Brain pericyte (primary cell): ENCODE results near the gene SCYGR7.
"Not testable (repeated sequence)": the region's sequence is repeated elsewhere in the genome, so short reads cannot be mapped to it uniquely, and the experiment has no call there.

Experiments used
- DNase-seq: peaks from one replicate; pipeline ENCODE4 v3.0.0-alpha.2; 2012; ENCODE audit warnings: low read depth, low spot score

SCYGR7 gene, protein sequence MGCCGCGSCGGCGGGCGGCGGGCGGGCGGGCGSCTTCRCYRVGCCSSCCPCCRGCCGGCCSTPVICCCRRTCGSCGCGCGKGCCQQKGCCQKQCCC

DNA sequence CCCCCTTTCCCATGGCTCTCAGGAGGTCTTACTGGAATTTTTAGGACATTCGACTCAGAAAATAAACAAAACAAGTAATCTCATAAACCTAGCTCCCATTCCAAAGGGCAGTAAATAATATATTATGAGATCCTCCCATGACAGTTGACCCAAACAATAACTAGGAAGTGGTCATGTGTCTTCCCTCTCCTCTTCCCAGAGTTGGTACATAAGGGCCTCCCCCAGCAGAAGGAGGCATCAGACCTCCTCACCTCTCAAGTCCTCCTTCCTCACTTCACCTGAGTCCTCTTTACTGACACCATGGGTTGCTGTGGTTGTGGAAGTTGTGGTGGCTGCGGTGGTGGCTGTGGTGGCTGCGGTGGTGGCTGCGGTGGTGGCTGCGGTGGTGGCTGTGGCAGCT lies at the start of gene SCYGR7:
SCYGR7 (plus strand) TSS at position 301 of the 400 bp plus-strand sequence; CDS start at position 301, 0 bp downstream.
- DNase-seq: no peak

DNA sequence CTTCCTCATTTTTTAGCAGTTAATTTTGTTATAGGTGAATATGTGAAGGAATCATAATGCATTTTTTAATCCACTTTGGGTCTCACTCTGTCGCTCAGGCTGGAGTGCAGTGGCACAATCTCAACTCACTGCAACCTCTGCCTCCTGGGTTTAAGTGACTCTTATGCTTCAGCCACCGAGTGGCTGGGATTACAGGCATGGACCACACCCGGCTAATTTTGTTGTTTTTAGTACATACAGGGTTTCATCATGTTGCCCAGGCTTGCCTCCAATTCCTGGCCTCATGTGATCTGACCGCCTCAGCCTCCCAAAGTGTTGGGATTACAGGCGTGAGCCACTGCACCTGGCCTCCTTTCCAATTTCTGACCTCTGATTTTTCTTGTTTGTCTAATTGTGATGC lies 43.9 kb upstream of the SCYGR7 start:
- no peak for DNase-seq

DNA sequence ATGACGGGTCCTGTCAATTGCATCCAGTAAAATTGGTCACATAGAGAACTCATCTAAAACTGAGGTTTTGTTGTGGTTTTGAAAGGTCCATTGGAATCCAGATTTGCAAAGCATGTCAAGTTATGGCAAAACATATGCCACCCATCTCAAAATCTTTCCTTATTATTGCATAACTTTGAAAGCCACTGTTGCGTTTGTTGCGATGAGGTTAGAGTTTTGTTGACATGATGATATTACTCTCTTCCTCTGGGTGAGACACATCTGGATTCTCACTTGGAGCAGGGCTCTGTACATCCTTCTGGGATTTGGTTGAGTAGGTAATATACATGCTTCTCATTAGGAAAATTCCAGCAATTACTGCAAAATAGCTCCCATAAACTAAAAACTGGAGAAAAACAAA lies 40.9 kb upstream of the SCYGR7 start:
- no peak for DNase-seq

DNA sequence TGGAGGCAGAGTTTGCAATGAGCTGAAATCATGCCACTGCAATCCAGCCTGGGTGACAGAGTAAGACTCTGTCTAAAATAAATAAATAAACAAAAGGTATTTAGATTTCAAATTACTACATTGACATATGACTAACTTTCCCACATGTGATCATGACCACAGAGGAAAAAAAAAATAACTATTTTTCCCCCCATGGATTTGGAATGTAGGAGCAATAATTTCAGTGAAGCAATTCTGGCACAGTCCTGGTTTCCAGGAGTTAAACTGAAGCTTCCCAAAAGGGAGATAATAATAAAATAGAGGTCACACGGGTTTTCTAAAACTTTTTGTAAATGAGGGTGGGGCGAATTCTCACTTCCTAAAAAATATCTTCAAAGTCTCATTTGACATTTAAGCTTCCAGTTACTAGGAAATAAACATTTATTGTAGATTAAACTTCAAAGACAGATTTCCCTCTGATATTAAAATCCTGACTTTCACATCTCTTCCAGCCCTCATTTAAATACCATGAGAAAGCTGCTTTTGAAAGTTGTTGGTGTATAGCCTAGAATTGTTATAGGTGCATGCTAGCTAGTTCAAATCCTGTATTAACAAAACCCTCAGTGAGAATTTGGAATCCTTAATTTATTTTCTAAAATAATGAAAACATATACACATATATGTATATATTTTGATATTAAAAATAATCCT lies 31.0 kb upstream of the SCYGR7 start:
- DNase-seq: no peak

DNA sequence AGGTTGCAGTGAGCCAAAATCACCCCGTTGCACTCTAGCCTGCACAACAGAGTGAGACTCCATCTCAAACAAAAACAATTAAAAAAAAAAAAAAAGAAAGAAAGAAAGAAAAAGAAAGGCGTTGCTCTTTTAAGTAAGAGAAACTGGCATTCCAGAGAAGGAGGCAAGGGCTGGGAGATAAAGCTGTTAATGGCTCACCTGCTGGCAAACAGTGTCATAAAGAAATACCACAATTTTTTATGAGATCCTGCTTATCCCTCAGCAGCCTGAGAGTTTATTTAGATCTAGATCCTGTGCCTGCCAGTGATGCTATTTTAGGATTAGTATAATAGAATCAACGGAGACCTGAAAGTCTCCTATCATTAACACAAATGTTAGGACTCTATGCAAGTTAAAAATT lies 26.6 kb upstream of the SCYGR7 start:
- no peak for DNase-seq

DNA sequence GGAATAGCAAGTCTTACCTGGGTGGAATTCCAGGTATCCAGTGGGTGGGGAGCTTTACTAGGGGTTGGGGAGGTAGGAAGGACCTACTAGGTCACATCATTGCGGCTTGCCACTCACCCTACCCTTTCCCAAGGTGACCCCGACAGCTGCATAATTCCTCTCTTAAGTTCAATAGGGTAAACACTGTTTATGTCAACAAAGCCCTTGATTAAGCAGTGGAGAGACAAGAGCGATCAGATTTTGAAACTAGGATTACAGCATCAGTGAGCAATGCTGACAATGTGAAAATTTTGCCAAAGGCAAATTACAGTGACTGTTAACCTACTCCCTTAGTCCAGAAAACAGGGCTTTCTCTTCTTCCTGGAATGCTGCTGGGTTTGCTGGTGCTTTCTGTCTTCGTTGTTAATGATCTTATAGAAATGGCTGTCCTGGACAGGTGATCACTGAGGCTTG lies 24.8 kb upstream of the SCYGR7 start:
- no peak for DNase-seq

DNA sequence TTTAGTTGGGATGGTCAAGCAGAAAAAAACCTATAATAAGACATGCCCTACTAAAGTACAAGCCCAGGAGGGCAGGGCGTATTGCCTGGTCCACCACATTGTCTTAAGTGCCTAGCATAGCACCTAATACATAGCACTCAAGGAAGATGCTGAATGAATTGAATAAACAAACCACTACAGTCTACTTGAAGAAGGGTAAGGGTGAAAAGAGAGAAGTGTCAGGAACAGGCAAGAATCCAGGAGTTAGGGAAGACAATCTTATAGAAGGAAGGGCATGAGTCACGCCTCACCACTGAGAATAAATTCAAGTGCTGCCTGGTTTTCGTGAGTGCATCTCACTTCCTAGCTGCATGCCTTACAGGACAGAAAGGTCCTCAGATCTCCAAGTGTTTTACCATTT lies 24.2 kb upstream of the SCYGR7 start:
- DNase-seq: no peak

DNA sequence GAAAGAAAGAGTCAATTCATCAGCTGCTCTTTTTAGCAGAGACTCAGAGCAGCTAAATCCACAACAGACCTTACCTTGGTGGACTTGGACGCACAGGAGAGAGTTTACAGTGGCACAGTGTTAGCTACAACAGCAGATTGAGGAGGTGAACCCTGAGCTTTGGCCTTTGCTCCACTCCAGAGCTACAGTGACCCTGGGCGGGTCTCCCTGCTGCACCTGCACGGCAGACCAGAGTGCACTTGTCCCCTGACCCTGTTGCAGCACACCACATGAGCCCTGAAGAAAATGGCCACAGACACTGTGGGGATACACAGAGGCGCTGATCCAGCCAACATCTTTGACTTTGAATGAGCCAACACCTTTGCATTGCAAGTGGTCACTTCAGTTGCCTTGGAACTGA lies 21.3 kb upstream of the SCYGR7 start:
- no peak for DNase-seq

DNA sequence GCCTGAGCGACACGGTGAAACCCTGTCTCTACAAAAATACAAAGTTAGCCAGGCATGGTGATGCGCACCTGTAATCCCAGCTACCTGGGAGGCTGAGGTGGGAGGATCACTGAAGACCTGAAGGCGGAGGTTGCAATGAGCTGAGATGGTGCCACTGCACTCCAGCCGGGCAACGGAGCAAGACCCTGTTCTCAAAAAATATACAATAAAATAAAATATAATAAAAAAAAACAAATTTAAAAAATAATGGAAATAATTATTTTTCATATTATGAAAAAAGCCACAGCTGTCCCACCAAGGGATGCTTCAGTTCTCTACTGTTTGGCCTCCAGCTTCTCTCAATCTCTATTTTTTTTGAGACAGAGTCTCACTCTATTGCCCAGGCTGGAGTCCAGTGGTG lies 20.7 kb upstream of the SCYGR7 start:
- DNase-seq: no peak

DNA sequence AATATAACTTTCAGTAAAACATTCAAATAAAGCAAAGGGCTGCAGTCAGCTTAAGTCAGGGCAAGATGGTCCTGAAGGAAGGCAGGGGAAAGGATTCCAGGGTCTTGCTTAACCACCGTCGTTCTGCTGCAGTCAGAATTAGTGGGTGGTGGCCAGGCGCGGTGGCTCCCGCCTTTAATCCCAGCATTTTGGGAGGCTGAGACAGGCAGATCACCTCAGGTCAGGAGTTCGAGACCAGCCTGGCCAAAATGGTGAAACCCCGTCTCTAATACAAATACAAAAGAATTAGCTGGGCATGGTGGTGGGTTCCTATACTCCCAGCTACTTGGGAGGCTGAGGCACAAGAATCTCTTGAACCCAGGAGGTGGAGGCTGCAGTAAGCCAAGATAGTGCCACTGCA lies 17.1 kb upstream of the SCYGR7 start:
- no peak for DNase-seq

DNA sequence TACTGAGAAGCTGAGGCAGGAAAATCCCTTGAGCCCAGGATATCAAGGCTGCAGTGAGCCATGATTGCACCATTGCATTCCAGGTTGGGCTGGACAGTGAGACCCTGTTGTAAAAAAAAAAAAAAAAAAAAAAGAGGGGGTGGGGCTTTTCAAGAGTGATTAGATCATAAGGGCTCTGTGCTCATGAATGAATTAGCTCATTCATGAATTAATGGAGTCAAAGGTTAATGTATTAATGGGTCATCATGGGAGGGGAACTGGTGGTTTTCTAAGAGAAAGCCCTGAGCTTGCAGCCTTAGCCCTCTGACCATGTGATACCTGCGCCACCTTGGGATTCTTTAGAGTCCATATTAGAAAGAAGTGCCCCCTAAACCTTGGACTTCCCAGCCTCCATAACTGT lies 14.8 kb upstream of the SCYGR7 start:
- DNase-seq: no peak

DNA sequence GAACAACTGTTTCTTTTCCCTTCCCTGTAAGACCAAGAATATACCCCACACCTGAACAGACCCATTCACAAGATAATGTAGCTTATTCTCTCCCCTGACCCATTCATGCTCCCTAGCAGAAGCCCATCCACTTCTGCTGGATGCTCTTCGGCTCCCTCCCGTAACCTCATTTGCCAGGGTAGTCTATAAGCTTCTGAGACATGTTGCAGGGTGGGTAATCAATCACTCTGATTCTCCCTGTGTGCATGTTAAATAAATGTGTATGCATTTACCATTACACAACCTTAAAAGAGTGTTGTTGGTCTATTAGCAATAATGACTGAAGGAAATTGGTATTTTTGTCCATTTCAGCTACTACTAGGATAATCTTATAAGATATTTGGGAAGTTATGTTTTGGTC lies 11.6 kb upstream of the SCYGR7 start:
- no peak for DNase-seq

DNA sequence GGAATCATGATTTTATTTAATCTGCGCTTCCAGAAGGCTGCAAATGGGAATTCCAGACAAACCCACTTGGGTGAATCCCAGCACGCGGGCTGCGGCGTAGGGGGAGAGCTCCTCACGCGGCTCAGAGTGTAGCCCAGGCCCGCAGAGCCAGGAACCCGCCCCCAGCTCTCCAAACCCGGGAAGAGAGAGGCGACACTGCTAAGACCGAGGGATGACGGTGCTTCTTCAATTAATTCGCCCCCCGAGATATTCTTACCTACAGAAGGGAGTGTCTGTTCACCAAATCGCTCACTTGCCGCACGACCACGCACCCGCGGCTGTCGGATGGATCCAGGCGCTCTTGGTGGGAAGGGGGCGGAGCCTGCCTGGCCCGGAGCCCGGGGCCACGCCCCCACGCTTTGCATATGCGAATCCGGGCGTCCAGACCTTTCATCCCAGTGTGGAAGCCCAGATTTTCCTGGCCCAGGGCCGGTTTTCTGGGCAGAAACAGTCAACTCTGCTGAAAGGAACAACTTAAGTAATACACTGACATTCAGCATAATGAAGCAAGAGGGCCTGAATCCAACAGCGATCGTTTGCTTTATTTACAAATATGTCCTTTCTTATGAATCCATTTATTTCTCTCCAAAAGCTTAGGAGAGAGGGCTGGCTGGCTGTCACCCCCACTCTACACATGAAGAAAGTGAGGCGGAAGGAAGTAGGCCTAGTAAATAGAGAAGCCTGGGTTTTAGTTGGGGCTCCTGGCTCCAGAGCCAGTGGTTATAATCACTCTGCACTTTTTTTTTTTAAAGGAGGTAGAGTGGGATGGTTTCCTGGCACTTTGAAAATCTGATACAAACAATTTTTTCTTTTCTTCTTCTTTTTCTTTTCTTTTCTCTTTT lies 10.2 kb upstream of the SCYGR7 start, which contains the start of gene SLC19A3:
SLC19A3 (minus strand) TSS at position 342 of the 881 bp plus-strand sequence. CDS start 15,710 bp downstream, outside the sequence.
- DNase-seq: peak; percentile 8

DNA sequence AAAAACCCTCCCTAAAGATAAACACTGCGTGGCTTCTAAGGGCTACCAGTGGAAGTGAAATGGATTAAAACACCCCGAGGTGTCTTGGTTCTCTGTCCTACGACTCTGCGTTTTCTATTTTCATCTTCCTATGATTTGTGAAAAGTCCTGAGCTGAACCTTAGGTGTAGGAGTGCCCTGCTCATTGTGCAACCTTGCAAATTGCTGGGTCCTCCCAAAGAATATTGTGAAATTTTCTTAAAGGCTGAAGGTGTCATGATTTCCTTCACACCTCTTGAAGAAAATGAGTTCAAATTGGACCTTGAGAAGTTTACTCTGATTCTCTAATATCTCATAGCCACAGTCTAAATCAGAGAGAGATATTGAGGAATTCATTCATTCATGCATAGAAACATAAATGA lies 8.5 kb upstream of the SCYGR7 start:
- DNase-seq: no peak

DNA sequence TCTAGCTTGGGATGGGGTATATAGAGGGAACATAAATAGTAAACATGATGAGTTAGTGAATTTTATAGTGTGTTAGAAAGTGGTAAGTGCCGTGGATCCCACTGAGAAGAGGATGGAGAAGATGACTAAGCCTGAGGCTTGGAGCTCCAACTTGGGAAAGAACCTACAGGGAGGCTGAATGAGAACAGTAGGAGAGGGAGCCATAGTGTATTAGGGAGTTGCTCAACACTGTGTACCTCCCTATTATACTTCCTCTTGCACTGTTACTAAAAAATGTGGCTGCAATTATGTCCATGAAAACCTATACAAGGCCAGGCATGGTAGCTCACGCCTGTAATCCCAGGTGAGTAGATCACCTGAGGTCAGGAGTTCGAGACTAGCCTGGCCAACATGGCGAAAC lies 7.5 kb upstream of the SCYGR7 start:
- no peak for DNase-seq

DNA sequence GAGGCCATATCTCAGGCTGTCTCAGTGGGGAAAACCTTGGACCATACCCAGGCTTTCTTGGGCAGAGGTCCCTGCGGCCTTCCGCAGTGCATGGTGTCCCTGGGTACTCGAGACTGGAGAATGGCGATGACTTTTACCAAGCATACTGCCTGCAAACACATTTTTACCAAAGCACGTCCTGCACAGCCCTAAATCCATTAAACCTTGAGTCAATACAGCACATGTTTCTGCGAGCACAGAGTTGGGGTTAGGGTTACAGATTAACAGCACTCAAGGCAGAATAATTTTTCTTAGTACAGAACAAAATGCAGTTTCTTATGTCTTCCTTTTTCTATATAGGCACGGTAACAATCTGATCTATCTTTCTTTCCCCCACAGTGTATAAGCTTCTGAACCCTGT lies 5.3 kb upstream of the SCYGR7 start:
- DNase-seq: not testable (repeated sequence)

DNA sequence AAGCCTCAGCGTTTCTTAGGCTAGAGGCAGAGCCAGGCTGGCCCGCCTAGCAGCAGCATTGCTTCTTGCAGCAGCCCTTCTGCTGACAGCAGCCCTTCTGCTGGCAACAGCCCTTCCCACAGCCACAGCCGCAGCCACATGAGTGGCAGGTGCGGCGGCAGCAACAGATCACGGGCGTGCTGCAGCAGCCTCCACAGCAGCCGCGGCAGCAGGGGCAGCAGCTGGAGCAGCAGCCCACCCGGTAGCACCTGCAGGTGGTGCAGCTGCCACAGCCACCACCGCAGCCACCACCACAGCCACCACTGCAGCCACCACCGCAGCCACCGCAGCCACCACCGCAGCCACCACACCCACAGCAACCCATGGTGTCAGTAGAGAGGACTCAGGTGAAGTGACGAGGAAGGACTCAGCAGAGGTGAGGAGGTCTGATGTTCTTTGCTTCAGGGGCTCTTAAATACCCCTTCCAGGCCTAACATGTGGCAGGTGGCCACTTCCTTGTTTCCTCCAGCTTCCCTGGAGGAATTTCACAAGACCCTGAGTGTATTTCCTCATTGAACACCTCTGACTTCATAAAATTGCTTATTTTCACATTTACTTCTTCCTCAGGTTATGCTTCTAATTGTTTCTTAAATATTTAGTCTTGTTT lies 3.6 kb upstream of the SCYGR7 start, which contains the start of gene SCYGR6:
SCYGR6 (minus strand) TSS at position 364 of the 646 bp plus-strand sequence; CDS start at position 364, 0 bp downstream.
- no peak for DNase-seq

DNA sequence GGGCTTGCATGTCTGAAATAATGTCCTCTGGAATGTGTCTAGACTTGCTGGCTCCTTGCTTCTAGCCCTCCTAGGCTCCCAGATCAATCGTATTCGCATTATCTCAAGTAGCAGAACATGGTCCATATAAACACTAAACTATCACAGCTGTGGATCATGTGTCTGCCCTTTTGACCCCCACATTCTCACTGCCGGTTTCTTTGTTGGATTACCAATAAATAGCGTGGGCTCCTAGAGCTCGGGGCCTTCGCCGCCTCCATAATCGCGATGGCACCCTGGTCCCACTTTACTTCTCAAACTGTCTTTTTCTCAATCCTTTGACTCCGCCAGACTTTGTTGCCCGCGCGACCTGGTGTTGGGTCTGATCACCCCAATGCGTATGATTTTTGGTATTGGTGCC lies 11.2 kb downstream of the SCYGR7 start:
- DNase-seq: no peak

DNA sequence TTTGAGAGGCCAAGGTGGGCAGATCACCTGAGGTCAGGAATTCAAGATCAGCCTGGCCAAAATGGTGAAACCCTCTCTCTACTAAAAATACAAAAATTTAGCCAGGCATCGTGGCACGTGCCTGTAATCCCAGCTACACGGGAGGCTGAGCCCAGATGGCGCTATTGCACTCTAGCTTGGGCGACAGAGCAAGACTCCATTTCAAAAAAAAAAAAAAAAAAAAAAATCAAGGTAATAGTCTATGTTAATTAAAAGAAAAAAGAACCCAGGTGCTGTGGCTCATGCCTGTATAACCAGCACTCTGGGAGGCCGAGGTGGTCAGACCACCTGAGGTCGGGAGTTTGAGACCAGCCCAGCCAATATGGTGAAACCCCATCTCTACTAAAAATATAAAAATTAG lies 12.6 kb downstream of the SCYGR7 start:
- not testable (repeated sequence) for DNase-seq

DNA sequence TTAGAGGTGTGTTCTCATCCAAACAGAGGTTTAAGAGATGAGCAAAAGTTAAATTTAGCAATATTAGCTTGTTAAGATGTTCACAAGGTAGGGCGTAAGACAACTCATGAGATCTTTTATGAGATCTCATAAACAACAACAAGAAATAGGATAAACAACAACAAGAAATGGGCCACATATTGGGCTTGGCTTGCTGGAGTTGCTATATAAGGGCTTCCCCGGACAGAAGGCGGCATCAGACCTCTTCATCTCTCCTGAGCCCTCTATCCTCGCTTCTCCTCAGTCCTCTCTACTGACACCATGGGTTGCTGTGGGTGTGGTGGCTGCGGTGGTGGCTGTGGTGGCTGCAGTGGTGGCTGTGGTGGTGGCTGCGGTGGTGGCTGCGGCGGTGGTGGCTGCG lies 17.5 kb downstream of the SCYGR7 start, which contains the start of gene SCYGR8:
SCYGR8 (plus strand) TSS at position 301 of the 400 bp plus-strand sequence; CDS start at position 301, 0 bp downstream.
- no peak for DNase-seq

DNA sequence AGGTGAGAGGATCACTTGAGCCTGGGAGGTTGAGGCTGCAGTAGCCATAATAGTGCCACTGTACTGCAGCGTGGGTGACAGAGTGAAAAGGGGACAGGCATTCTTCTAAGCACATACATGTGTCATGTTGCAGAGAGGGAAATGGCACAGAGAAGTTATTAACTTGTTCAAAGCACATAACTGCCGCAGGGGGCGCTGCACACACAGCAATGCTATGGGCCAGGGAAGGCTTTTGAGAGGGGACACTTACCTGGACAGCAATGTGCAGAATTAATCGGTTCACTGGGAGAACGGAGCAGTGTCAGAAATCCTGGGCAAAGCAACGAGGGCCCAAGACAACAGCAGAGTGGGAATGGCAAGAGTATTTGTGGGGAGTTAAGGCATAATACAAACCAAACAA lies 19.9 kb downstream of the SCYGR7 start:
- no peak for DNase-seq

DNA sequence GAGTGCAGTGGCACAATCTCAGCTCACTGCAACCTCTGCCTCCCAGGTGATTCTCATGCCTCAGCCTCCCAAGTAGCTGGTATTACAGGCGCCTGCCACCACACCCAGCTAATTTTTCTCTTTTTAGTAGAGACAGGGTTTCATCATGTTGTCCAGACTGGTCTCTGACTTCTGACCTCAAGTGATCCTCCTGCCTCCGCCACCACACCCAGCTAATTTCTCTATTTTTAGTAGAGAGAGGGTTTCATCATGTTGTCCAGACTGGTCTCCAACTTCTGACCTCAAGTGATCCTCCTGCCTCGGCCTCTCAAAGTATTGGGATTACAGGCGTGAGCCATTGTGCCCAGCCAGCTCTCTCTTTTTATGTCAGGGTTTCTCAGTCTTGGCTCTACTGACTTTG lies 28.1 kb downstream of the SCYGR7 start:
- not testable (repeated sequence) for DNase-seq
